HG02678 (cell line): ENCODE measurements around the gene COPS2.
"Not testable (repeated sequence)": the region's sequence is repeated elsewhere in the genome, so short reads cannot be mapped to it uniquely, and the experiment has no call there.

Experiments used
- ATAC-seq: cut with Tn5 transposase; IDR thresholded peaks from one replicate; pipeline ENCODE4 v1.9.1; 2021; ENCODE audit warnings: mild to moderate bottlenecking, moderate library complexity; ENCODE audit not compliant: unreplicated experiment

The COPS2 gene

DNA sequence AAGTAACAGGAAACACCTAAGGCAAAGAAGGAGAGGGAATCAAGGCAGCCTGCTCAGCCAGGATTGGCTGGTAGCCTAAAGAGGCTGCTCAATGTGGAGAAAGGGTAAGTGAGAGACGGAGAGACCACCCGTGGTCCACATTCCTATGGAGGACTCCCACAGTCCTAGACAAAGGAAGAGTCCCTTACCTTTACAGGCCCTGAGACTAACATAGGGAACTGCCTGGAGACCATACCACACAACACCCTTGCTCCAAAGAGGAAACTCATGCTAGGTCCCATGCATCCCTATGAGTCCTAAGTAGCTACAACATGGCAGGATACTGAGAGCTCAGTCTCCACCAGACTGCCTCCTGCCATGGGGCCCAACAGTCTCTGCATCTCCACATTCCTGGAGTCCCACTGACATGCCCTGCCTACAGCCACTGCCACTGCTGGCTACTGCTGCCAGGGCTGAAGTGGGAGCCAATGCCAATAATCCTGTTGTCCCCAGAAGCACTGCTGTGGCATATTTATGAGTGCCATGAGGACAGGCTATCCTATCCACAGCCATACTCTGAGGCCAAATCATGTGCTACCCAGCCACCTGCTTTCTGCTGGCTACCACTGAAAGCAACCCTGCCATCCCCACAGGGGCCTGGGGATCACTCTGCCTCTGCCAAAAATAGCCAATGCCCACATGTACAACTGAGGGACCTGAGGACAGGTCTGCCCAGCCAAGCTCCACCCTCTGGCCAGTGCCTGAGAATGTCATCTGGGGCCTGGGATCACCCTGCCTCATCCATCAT lies 45.0 kb downstream of the COPS2 start:
- ATAC-seq, result no peak

DNA sequence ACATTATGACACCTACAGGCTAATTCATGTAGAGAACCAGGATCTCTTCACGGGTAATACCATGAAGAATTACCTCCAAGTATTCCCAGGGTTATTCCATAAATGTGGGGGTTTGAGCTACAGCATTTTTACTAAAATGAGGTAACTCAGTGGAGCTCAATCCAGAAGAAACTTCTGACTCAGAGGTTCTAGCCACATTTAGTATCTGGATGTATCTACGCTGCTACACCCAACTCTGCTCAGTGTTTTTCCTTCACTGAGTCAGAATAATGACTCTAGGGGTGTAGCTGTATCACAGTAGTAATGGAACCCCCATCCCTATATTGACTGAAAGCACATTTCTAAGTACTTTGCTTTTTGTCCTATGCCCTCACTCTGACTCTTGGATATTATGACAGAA lies 52.4 kb downstream of the COPS2 start:
- ATAC-seq, result no peak

DNA sequence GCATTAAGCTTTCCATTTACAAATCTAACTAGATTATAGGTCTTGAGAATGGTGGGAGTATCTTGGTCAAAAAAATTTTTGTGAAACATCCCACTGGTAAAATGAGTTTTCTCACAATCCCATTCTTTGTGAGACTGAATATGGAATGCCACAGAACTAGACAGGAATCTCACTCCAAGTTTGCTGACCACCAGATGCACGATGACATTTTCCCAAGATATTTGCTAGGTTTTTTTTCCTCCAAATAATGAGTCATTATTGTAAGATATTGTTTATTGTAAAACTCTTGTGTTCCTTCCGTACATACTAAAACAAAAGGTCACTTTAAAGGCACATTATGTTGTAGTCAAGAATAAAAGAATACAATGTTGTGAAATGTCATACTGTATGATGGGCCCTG lies 53.9 kb downstream of the COPS2 start:
- no peak for ATAC-seq

DNA sequence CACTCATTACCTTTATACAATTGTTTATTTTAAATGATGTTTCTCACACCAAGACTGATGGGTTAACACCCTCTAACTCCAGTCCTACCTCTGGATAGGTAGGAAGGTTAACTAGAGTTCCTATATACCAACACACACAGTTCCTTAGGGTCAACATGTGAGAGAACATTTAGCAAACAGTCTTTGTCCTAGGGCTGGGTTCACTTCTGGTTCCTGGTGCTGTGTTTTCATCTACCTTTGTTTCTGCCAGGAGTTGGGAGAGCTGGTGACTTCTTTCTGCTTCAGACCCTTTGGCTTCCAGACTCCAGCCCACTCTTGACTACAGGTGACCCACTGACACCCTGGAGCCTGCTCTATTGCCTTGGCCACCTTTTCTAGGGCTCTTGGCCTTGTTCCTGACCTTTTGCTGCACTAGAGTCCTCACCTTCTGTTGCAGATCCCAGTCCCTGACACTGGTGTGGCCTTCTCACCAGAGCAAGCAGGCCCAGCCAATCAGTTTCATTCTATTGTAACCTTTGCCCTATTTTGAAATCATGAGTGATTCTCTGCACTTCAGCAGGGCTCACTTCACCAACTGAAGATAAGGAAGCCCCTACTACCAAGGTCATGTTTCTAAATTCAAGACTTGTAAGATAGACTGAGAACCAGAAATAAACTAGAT lies 59.2 kb downstream of the COPS2 start:
- ATAC-seq, result no peak

DNA sequence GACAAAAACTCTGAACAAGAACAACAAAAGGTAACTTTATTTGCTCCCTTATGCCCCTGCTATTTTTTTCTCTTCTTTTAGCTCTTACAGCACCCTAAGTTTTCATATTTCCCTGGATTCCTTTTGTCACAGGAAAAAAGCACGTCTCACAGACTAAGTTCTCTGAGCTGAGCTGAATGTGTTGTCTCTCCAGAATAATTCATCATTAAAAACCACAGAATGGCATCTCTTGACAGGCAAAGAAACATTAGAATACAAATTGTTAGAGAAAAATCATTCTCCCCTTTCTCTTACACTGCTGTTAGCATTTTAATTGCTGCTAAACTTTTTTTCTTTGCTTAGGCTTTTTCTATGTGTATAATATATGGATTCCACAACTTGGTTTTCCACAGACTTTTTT lies 60.5 kb downstream of the COPS2 start:
- no peak for ATAC-seq

DNA sequence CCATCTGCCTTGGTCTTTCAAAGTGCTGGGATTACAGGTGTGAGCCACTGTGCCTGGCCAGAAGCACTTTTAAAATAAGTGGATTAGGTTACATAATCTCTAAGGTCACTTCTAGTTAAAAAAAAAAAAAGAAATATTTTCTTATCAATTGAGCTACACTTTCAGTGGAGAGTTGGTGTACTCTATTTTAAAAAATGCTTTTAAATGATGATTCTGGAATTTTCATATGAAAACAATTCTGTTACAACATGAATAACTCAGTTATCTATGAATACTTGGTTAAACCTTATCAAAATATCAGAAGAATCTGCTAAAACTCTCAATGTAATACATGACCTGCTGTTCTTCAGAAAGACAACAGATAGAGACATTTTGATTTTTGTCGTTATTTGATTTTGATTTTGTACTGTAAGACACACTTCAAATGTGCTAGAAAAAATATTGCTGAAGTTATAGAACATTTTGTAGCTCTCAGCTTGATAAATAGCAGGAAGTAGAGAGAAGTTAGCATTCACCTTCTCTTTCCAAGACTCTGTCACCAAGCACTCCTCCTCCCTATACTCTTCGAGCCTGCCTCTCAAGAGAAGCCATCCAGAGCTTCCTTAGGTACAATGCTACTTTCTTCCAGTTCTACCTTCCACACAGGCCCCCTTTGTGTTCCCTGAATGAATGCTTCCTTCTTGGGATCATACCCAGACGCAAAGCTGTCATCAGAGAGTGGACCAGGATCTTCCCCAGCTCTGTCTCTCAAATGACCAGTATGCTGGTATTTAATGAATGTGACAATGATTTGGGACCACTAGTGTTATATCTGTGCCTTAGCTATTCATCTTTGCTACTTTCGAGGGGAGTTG lies 61.9 kb downstream of the COPS2 start:
- ATAC-seq, result no peak

DNA sequence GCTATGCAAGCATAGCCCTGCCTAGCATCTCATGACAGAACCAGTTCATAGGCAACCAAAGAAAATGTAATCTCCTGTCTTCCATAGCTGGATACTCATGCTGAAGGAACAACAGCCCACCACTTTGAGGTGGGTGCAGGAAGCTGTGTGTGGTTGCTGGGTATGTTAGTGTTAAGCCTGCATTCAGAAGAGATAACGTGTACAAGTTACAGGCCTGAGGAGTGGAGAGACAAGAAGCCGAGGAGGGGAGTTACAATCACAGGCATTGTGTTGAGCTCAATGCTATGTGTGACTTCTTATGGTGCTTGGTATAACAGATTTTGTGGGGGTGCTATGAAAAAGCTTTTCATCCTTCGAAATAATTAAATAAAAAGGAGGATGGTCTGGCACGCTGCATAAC lies 66.4 kb downstream of the COPS2 start:
- ATAC-seq, result no peak

DNA sequence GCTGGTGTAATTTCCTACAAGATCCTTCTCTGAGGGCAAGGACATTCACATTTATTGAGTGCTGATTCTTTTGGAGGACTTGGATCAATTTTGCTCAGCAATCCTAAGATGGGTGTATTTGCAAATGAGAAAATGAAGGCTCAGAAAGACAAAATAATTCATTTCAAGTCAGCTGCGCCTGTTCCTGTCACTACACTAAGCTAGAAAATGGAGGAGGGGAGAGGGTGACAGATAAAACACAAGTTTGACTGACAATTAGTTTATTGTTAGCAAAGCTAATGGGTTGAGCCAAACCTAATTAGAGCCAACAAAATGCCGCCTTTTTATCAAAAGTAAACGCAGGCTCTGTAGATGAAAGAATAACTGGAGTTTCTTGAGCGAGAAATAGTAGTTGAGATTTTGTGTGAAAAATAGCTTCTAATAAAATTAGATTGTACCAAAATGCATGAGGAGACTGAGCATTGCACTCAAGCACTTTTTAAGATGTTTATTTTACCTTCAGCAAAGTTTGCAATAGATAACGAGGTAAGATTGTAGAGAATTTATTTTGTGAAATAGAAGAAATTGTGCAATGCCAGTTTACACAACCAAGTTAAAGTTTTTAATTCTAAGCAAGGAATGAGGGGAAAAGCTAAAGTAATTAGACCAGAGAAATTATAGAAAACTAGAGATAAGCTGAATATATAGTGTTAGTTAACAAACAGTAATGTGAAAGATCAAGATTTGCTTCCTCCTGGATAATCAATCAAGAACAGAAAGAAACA lies 69.5 kb downstream of the COPS2 start:
- no peak for ATAC-seq

DNA sequence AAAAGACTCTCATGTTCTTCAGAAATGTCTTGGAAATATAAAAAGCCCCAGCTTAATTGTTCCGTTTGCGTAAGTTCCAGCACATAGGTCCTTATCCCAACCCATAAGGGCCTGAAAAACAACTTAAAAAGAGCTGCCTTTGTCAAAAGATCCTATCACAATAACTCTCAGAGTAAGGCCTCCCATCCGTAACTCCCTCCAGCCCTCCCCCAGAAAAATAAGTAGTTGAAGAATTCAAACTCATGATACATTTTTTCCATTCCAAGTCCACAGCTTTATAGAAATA lies 71.2 kb downstream of the COPS2 start:
- no peak for ATAC-seq

DNA sequence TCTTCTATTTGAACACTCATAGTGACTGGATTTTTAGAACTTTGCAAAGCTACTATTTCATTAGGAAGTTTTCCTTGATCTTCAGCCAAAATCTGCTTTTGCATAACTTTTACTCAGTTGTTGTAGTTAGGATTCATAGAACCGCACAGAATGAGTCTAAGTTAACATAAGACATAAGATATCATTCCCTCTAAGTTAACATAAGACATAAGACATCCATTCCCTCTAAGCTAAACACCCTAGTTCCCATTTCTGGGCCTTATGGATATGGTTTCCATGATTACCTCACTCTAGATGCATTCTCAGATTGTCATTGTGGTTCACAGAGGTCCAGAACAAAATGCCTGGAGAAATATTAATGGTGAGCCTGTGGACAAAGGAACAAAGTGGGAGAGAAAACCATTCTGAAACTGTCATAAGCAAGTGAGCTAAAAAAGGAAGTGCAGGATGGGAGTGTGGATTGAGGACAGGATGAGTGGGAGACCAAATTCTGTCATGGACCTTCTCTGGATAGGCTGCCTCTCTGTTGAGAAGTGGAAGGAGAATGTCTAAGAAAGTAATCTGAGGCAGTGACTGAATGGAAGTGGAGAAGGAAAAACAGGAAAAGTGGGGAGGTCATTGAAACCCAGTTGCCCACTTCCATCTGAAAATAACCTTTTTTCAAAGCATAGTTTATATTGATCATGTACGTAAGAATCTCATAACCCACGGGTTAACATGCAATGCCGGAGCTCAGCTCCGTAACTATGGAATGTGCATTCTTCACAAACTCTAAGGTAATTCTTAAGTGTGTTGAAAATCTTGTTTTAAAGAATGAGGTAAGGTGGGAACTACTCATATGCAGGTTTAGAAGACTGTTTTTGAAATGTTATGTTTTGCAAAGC lies 71.8 kb downstream of the COPS2 start:
- ATAC-seq, result no peak

DNA sequence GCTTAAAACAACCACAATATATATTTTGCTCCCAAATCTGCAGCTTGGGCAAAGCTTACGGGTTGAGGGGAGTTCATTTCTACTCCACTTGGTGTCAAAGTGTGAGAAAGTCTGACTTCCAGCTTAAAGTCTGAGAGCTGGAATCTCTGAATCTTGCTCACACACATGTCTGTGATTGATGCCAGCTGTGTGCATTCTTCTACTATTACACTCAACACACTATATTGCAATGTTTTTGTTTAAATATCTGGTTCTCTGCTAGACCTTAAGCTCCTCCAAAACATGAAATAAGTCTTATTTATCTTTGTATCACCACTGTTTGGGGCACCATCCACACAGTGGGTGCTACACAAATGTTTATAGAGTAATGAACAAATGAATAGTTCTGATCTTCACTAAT lies 72.4 kb downstream of the COPS2 start:
- no peak for ATAC-seq

DNA sequence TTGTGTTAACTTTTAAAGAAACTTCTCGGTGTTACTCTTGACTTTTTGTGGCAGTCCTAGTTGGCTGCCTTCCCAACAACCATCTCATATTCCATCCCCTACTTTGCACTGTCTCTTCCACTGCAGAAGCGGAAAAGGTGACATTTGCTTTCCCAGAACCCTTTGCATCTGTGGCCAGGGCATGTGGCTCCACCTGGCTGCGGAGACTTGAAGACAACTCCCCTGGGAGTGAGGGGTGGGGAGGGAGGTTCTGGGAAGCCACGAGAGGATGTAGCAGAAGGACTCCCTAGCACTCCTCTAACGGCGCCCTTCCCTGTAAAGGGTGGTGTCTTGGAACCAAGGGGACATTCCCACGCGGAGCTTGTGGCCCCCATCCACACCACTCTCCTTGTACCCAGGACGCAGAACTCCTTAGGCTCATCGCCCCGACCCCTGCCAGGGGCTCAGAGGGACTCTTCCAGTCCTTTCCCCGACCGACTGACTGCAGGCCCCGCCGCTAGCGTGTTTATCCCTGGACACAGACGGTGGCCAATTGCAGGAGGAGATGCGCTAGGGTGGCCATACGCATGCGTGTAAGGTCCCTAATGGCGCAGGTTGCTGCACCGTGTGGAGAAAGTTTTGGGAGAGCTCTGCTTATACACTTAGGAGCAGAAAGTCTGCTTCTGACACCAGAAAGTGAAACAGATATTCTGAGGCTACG lies 75.9 kb downstream of the COPS2 start:
- no peak for ATAC-seq

DNA sequence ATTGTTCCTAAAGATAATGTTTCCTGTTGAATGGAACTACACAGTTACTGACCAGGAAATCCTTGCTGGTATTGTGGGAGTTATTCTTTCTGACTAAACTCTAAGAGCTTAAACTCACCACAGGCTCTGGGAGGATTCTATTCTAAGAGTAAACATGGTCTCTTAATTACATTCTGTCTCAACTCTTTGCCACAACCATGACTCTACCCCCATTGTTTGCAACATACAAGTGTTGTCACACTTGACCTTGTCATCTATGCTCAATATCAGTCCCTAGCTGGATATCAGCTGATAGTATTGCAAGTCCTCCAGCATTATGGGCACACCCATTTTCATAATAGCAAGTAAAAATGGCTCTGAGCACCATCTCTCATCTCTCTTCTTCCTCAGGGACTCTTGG lies 79.5 kb downstream of the COPS2 start:
- ATAC-seq, result no peak

DNA sequence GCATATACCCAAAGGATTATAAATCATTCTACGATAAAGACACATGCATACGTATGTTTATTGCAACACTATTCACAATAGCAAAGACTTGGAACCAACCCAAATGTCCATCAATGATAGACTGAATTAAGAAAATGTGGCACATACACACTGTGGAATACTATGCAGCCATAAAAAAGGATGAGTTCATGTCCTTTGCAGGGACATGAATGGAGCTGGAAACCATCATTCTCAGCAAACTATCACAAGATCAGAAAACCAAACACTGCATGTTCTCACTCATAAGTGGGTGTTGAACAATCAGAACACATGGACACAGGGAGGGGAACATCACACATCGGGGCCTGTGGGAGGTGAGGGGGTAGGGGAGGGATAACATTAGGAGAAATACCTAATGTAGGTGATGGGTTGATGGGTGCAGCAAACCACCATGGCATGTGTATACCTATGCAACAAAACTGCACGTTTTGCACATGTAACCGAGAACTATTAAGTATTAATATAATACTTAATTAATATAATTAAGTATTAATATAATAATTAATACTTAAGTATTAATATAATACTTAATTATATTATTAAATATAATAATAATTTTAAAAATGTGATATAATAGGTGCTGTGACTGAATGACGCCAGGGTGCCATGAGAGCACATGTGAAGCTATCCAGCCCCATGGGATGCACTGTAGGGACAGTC lies 80.7 kb downstream of the COPS2 start:
- ATAC-seq, result not testable (repeated sequence)
